ENCODE data around the gene MYT1. TPM values are rescaled to one million over a fixed set of nuclear protein-coding genes. Genes with fewer than 3 reads are reported as not detected.
"Not testable (repeated sequence)": the region's sequence is repeated elsewhere in the genome, so short reads cannot be mapped to it uniquely, and the experiment has no call there.

Gene MYT1
- total RNA-seq, 2 donors from 2014 or later: 0.15 TPM; not detected in 1

DNA sequence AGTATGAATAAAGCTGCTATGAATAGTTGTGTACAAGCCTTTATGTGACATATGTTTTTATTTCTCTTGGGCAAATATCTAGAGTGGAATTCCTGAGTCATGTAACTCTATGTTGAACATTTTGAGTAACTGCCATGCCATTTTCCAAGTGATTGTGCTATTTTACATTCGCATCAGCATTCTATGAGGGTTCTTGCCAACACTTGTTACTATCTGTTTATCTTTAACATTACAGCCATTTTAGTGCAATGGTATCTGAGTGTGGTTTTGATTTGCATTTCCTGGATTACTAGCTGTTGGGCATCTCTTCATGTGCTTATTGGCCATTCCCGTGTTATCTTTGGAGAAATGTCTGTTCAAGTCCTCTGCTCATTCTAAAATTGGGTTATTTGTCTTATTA lies 19.1 kb downstream of the MYT1 start:
- DNase-seq (ENCODE audit: low spot score): no peak
- H3K4me3 ChIP-seq: no peak overlapping the region
- no peaks in the 10 kb centered on the region for H3K27me3 ChIP-seq
- TF ChIP-seq, protein P1, sequence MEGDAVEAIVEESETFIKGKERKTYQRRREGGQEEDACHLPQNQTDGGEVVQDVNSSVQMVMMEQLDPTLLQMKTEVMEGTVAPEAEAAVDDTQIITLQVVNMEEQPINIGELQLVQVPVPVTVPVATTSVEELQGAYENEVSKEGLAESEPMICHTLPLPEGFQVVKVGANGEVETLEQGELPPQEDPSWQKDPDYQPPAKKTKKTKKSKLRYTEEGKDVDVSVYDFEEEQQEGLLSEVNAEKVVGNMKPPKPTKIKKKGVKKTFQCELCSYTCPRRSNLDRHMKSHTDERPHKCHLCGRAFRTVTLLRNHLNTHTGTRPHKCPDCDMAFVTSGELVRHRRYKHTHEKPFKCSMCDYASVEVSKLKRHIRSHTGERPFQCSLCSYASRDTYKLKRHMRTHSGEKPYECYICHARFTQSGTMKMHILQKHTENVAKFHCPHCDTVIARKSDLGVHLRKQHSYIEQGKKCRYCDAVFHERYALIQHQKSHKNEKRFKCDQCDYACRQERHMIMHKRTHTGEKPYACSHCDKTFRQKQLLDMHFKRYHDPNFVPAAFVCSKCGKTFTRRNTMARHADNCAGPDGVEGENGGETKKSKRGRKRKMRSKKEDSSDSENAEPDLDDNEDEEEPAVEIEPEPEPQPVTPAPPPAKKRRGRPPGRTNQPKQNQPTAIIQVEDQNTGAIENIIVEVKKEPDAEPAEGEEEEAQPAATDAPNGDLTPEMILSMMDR (IDR thresholded peaks at IDR 0.05): no peak
- no peaks in the 10 kb centered on the region for H3K9me3 ChIP-seq
- H3K27ac ChIP-seq: no peak overlapping the region
- no peaks in the 10 kb centered on the region for H3K36me3 ChIP-seq
- no peaks in the 10 kb centered on the region for H3K4me1 ChIP-seq

DNA sequence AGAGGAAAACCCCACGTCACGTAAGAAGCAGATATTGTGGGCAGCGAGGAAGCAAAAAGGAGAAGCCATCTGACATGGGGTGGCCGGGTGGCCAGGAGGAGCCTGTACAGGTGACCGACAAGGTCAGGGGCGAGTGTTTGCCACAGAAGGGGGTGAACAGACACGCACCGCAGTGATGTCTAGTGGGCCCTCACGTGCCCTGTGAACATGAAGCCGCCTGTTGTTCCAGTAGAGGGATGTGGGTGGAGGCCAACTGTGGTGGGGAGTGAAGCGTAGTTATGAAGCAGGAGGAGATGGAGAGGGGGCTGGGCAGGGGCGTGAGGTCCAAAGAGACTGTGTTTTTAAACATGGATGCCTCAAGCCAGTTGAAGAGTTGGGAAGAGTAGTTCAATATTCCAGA lies 20.5 kb downstream of the MYT1 start:
- TF ChIP-seq, protein P1 (IDR thresholded peaks at IDR 0.05): no peak
- no peaks in the 10 kb centered on the region for H3K4me1 ChIP-seq
- no peaks in the 10 kb centered on the region for H3K9me3 ChIP-seq

DNA sequence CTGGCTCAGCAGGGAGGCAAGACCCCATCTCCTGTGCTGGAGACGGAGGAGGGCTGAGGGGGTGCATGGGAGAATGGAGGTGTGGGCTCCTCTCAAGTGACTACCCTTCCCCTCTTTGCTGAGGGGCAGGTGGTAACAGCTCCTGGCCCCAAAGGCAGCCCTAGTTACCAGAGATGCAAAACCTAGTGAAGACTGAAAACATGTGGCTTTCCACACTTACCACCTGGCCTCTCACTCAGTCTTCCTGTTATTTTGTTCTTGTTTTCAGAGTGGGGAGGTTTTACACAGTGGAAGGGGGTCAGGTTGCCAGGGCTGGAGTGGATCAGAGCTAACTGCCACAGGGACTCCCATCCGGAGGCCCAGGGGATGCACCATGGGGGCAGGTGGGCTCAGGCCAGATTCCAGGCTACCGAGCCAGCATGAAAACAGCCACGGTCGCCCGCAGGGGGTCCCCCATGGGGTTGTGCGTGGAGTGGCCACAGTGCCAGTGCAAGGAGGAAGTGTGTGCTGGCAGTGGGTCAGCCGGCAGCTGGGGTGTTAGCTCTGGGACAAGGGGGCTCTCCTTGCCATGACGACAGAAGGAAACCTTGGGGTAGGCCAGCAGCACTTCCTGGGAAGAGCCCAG lies 21.1 kb downstream of the MYT1 start:
- TF ChIP-seq, protein P1 (IDR thresholded peaks at IDR 0.05): no peak
- H3K27me3 ChIP-seq: no peaks in the 10 kb centered on the region
- no peaks in the 10 kb centered on the region for H3K9me3 ChIP-seq
- no peaks in the 10 kb centered on the region for H3K4me1 ChIP-seq
- DNase-seq (ENCODE audit: low spot score): no peak
- H3K36me3 ChIP-seq: no peaks in the 10 kb centered on the region
- no peak overlapping the region for H3K4me3 ChIP-seq
- H3K27ac ChIP-seq: no peak overlapping the region

More for the DNA sequence above, 20.5 kb downstream of the MYT1 start:
- no peak overlapping the region for H3K4me3 ChIP-seq
- no peaks in the 10 kb centered on the region for H3K27me3 ChIP-seq
- no peaks in the 10 kb centered on the region for H3K36me3 ChIP-seq
- no peak for DNase-seq (ENCODE audit: low spot score)
- H3K27ac ChIP-seq: no peak overlapping the region

DNA sequence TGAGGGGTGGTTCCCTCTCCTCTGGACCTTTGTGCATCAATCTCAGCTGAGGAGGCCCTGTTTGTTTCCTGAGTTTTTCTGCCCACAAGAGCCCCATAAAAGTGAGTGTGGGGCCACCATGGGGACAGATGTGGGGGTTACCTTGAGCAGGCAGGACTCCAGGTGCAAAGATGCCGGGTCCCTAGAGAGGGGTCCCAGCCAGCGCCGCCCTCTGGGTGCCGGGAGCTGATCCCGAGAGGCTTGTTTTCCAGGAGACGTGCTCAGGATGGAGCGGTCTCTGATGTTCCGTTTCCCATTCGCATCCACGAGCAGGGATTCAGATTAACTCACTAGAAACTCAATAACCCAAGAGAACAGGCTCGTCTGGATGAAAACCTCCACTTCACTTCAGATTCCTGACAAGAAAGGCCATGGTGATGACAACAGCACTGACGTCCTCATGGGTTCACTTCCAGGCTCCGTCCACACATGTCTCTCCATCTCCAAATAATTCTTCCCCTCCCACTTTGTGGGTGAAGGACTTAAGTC lies 21.9 kb downstream of the MYT1 start:
- TF ChIP-seq, protein P1 (IDR thresholded peaks at IDR 0.05): no peak
- Histone ChIP-seq H3K9me3 (no peaks in the 10 kb centered on the region), H3K27me3 (no peaks in the 10 kb centered on the region), H3K36me3 (no peaks in the 10 kb centered on the region), H3K27ac (no peak overlapping the region), H3K4me1 (no peaks in the 10 kb centered on the region), H3K4me3 (no peak overlapping the region)
- no peak for DNase-seq (ENCODE audit: low spot score)

DNA sequence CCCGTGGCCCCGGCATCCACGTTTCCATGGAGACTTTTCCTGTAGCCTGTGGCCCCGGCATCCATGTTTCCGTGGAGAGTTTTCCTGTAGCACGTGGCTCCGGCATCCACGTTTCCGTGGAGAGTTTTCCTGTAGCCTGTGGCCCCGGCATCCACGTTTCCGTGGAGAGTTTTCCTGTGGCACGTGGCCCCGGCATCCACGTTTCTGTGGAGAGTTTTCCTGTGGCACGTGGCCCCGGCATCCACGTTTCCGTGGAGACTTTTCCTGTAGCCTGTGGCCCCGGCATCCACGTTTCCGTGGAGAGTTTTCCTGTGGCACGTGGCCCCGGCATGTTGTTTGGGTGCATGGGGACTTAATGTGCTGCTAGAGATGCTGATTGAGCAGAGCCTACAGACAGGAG lies 23.0 kb downstream of the MYT1 start:
- DNase-seq (ENCODE audit: low spot score); H3K36me3 ChIP-seq; H3K4me1 ChIP-seq; H3K27ac ChIP-seq; H3K4me3 ChIP-seq; H3K27me3 ChIP-seq; H3K9me3 ChIP-seq: not testable (repeated sequence)

DNA sequence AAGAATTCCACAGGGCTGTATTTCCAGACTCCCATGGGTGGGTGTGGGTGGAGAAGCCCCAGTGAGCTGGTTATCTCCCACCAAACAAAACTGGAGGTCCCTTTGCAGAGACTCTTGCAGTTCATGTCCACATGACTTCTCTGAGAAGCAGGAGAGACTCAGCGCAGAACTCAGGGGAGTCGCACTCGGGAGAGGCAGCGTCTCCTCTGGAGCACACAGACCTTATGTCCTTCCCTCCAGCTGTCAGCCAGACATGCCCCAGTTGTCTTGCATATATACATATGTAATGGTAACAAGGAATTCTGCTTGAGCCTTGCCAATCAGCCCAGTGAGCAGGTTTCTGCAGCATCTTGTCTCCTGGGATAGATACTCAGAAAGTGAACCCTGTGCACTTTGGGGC lies 23.8 kb downstream of the MYT1 start:
- Histone ChIP-seq H3K9me3 (no peaks in the 10 kb centered on the region), H3K4me3 (no peak overlapping the region), H3K4me1 (no peaks in the 10 kb centered on the region), H3K27me3 (no peaks in the 10 kb centered on the region), H3K27ac (no peak overlapping the region), H3K36me3 (no peaks in the 10 kb centered on the region)
- TF ChIP-seq, protein P1 (IDR thresholded peaks at IDR 0.05): no peak
- DNase-seq (ENCODE audit: low spot score): no peak

Measured in right atrium auricular region (tissue), 2 donors.